HG02678 (cell line): ENCODE measurements around the gene KRIT1.
"Not testable (repeated sequence)": the region's sequence is repeated elsewhere in the genome, so short reads cannot be mapped to it uniquely, and the experiment has no call there.

Experiments used
- ATAC-seq: cut with Tn5 transposase; IDR thresholded peaks from one replicate; pipeline ENCODE4 v1.9.1; 2021; ENCODE audit warnings: mild to moderate bottlenecking, moderate library complexity; ENCODE audit not compliant: unreplicated experiment

The KRIT1 gene

GRCh38 chr7:92245487-92246359 is at the start of gene KRIT1, which contains the start of gene ANKIB1:
KRIT1 (minus strand) TSS chr7:92245914; CDS start chr7:92242135, 3,779 bp downstream.
ANKIB1 (plus strand) TSS chr7:92245974; CDS start chr7:92294979, 49,005 bp downstream.
- ATAC-seq = peak; percentile 76

DNA sequence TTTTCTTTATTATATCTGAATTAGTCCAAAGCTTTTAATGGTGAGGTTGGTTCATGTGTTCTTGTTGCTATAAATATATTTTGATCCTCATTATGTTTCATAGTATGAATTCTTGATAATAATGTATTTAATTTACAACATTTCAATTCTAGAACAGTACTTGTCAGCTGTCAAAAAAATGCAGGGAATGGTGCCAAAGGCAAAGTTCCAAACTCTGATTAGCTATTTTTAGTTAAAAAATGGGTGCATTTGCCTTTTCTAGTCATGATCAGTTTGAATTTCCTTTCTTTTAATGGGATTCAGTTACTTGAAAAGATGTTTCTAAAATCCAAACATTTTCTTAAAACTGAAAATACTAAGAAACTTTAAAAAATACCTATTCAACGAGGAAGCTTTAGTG is 49.7 kb upstream of the KRIT1 start:
- no peak for ATAC-seq

- no peak for ATAC-seq
Observed at GRCh38 chr7:92293896-92294590, 48.3 kb upstream of the KRIT1 start.

DNA sequence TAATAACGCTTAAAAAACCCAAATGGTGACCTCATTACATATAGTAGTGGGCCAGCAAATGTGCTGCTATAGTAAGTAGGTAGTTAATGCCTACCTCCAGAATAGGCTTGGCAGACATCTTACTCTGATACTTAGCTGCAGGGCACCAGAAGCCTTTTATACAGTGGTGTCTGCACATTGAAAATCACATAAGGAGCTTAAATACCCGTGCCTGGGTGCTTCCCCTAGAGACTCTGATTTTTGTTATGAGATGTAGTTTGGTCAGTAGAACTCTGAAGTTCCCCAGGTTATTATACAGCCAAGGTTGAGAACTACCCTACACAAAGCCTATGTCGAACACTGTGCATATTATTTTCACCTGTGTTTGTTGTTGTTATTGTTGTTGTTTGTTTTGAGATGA is 47.3 kb upstream of the KRIT1 start:
- ATAC-seq = peak; percentile 42

- ATAC-seq = no peak
Observed at GRCh38 chr7:92289321-92289720, 43.6 kb upstream of the KRIT1 start.

GRCh38 chr7:92282930-92283329 is 37.2 kb upstream of the KRIT1 start:
- ATAC-seq = no peak

DNA sequence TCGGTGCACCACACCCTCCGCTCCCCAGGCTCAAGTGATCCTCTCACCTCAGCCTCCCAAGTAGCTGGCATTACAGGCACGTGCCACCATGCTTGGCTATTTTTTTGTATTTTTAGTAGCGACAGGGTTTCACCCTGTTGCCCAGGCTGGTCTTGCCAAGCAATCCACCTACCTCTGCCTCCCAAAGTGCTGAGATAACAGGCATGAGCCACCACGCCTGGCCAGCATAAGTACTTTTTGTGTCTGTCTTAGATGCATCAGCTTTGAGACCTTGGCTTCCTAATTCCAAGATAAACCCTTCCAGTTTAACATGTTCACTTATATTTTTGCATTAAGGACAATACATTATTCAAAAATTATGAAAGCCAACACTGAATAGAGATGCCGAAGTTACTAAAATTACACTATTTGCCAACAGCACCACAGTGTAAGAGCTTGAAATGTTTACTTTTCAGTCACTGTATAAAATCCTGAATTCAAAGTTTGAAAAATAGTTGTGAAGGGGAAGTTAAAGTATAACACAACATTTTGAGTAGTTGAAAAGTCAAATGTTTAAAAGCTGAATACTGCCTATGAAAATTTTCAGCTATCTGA is 36.6 kb upstream of the KRIT1 start:
- no peak for ATAC-seq

- no peak for ATAC-seq
Observed at GRCh38 chr7:92281031-92281430, 35.3 kb upstream of the KRIT1 start.

DNA sequence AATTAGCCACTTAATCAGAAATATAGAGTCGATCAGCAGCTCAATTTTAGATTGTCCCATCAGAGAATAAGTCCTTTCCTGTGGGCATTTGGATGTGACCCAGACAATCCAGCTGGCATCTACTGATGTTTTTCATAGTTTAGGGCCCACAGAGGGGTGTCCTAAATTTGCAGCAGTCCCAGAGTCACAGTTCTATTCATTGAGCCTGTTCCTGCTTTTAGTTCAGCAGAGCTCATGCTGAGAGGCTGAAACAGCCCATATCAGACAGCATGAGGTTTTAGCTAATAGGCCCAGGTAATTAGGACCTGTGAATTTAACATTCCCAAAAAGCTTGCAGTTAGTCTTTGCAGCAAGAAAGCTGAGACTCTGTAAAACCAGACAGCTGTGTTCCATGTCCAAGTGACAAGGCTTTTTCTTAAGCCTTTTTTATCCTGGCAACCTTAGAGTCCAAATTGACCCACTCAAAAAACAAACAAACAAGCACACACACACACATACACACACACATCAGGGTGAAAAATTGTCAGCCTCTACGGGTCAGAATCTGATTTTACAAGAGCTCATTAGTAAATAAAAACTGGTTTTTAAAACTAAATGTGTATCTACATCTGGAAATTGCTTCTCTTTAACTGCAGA is 33.8 kb upstream of the KRIT1 start:
- no peak for ATAC-seq

DNA sequence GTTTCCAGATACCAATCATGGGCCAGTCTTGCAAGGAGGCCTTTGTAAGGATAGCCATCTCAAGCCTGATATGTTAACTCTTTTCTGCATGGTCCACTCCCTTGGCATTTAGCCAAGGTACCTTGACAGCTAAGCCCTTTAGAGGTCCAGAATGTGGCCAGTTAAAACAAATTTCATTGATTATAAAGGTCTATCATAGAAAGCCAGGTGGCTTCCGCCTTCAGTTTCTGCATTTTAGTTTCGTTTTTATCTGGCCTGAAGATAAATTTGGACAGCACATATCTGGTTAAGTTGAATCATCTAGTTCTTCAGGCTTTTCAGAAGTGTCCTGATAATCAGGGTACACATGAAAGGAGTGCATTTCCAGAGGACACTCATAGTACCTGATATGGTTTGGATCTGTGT is 30.7 kb upstream of the KRIT1 start:
- ATAC-seq = peak; percentile 93

- ATAC-seq = no peak
Observed at GRCh38 chr7:92275327-92275726, 29.6 kb upstream of the KRIT1 start.

GRCh38 chr7:92268921-92269320 is 23.2 kb upstream of the KRIT1 start:
- no peak for ATAC-seq

- no peak for ATAC-seq
Observed at GRCh38 chr7:92266415-92267241, 20.9 kb upstream of the KRIT1 start.

DNA sequence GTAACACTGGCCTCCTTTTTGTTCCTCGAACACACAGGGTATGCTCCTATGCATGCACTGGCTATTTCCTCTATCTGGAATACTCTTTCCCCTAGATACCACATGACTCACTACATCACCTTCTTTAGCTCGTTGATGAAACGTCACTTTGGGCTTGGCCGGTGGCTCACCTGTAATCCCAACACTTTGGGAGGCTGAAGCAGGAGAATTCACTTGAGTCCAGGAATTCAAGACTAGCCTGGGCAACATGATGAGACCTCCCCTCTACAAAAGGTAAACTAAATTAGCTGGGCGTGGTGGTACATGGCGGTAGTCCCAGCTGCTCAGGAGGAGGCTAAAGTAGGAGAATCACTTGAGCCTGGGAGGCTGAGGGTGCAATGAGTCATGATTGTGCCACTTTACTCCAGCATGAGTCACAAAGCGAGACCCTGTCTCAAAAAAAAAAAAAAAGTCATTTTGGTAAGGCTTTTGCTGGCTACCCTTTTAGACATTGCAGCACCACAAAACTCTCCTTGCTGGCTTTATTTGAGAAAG is 14.6 kb upstream of the KRIT1 start:
- no peak for ATAC-seq

GRCh38 chr7:92259610-92260247 is 14.0 kb upstream of the KRIT1 start:
- no peak for ATAC-seq

- no peak for ATAC-seq
Observed at GRCh38 chr7:92259062-92259461, 13.3 kb upstream of the KRIT1 start.

GRCh38 chr7:92255308-92255707 is 9.6 kb upstream of the KRIT1 start:
- ATAC-seq = no peak

DNA sequence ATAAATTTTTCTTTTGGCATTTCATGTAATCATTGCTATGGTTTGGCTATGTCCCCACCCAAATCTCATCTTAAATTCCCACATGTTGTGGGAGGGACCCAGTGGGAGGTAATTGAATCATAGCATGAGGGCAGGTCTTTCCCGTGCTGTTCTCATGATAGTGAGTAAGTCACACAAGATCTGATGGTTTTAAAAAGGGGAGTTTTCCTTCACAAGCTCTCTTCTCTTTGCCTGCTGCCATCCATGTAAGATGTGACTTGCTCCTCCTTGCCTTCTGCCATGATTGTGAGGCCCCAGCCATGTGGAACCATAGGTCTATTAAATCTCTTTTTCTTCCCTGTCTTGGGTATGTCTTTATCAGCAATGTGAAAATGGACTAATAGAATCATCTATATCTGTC is 9.1 kb upstream of the KRIT1 start:
- ATAC-seq = not testable (repeated sequence)

GRCh38 chr7:92253251-92253650 is 7.5 kb upstream of the KRIT1 start:
- ATAC-seq = no peak

DNA sequence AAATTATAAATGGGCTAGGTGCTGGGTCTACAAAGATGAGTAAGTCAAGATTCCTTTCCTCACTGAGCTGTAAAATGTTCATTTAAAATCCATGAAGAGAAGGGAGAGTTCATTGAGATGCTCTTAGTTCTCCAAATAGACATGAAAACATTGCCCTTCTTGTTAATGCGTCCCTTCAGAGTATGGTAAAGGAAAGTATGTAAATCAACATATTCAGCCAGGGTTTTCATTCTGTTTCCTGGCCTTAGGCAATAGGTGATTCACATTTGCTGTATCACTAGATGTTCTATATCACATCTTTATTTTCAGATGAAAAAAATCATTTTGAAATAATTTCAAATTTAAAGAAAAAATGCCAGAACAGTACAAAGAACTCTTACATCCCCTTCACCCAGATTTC is 5.5 kb upstream of the KRIT1 start:
- no peak for ATAC-seq
